ENCODE measurements around the gene NEURL4. TPM values are rescaled to one million over a fixed set of nuclear protein-coding genes. Genes with fewer than 3 reads are reported as not detected.

NEURL4 gene
- total RNA-seq, 1 donor from 2014 or later, result 19.3 TPM

GRCh38 chr17:7281953-7282751, 47.0 kb downstream of the NEURL4 start:
- DNase-seq (ENCODE audit: low read depth), result no peak
- peak overlapping the region; percentile 54 for H3K4me3 ChIP-seq (ENCODE audit: low read depth, low read length)
- no peak for TF ChIP-seq CTCF (conservative IDR thresholded peaks at IDR 0.05; ENCODE audit: low read depth, low read length)

DNA sequence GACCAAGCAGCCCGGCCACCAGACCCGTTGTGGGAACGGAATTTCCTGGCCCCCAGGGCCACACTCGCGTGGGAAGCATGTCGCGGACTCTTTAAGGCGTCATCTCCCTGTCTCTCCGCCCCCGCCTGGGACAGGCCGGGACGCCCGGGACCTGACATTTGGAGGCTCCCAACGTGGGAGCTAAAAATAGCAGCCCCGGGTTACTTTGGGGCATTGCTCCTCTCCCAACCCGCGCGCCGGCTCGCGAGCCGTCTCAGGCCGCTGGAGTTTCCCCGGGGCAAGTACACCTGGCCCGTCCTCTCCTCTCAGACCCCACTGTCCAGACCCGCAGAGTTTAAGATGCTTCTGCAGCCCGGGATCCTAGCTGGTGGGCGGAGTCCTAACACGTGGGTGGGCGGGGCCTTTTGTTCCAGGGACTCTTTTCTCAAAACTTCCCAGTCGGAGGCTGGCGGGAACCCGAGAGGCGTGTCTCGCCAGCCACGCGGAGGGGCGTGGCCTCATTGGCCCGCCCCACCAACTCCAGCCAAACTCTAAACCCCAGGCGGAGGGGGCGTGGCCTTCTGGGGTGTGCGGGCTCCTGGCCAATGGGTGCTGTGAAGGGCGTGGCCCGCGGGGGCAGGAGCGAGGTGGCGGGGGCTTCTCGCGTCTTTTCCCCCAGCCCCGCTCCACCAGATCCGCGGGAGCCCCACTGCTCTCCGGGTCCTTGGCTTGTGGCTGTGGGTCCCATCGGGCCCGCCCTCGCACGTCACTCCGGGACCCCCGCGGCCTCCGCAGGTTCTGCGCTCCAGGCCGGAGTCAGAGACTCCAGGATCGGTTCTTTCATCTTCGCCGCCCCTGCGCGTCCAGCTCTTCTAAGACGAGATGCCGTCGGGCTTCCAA, 47.8 kb downstream of the NEURL4 start, which contains the start of gene SLC2A4:
Gene SLC2A4 (plus strand): TSS at position 645 of the 879 bp plus-strand sequence. CDS start 217 bp downstream, at position 862.
- H3K4me3 ChIP-seq (ENCODE audit: low read depth, low read length), result peak within 1 kb of the TSS; percentile 54
- no peak for DNase-seq (ENCODE audit: low read depth)
- TF ChIP-seq CTCF (conservative IDR thresholded peaks at IDR 0.05; ENCODE audit: low read depth, low read length), result no peak

- peak; percentile 94 for TF ChIP-seq CTCF (conservative IDR thresholded peaks at IDR 0.05; ENCODE audit: low read depth, low read length)
- H3K4me3 ChIP-seq (ENCODE audit: low read depth, low read length), result peak overlapping the region; percentile 54
- no peak for DNase-seq (ENCODE audit: low read depth)
These were observed 48.5 kb downstream of the NEURL4 start for GRCh38 chr17:7280519-7281073.

DNA sequence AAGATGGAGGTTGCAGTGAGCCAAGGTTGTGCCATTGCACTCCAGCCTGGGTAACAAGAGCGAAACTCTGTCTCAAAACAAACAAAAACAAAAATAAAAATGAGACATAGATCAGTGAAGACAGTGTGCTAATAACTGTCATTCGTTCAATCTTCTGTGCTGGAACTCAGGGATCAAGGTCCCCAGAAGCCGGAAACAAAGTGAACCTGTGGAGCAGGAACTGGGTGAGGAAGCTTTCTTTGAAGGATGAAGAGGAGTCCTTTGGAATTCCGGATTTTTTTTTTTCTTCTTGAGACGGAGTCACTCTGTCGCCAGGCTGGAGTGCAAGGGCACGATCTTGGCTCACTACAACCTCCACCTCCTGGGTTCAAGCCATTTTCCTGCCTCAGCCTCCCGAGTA, 49.7 kb downstream of the NEURL4 start:
- DNase-seq (ENCODE audit: low read depth), result no peak
- H3K4me3 ChIP-seq (ENCODE audit: low read depth, low read length), result no peak overlapping the region
- TF ChIP-seq CTCF (conservative IDR thresholded peaks at IDR 0.05; ENCODE audit: low read depth, low read length), result no peak

GRCh38 chr17:7266784-7267183, 62.4 kb downstream of the NEURL4 start:
- DNase-seq (ENCODE audit: low read depth), result no peak
- no peak overlapping the region for H3K4me3 ChIP-seq (ENCODE audit: low read depth, low read length)
- TF ChIP-seq CTCF (conservative IDR thresholded peaks at IDR 0.05; ENCODE audit: low read depth, low read length), result no peak

Other genes starting within 250 kb of the NEURL4 start
- gene CLEC10A, start 249.1 kb downstream of the NEURL4 start, total RNA-seq, result not detected in 2 replicates
- not detected in 2 replicates for gene ASGR2, start 214.5 kb downstream of the NEURL4 start, total RNA-seq
- gene ASGR1, start 150.0 kb downstream of the NEURL4 start, total RNA-seq, result 0.72 and 5.1 TPM in 2 replicates
- gene DLG4, start 109.5 kb downstream of the NEURL4 start, total RNA-seq, result 2.6 and 7.8 TPM in 2 replicates
- 320 and 573 TPM in 2 replicates for gene ACADVL, start 109.4 kb downstream of the NEURL4 start, total RNA-seq
- gene DVL2, start 94.8 kb downstream of the NEURL4 start, total RNA-seq, result 46.5 and 68.0 TPM in 2 replicates
- 27.1 and 42.8 TPM in 2 replicates for gene PHF23, start 89.9 kb downstream of the NEURL4 start, total RNA-seq
- 298 and 570 TPM in 2 replicates for gene GABARAP, start 86.9 kb downstream of the NEURL4 start, total RNA-seq
- 36.4 and 58.5 TPM in 2 replicates for gene CTDNEP1, start 77.6 kb downstream of the NEURL4 start, total RNA-seq
- gene ELP5, start 77.1 kb downstream of the NEURL4 start, total RNA-seq, result 37.0 and 54.8 TPM in 2 replicates
- gene CLDN7, start 66.9 kb downstream of the NEURL4 start, total RNA-seq, result 105 and 200 TPM in 2 replicates
- 0.23 and 0.36 TPM in 2 replicates for gene SLC2A4, start 47.6 kb downstream of the NEURL4 start, total RNA-seq
- gene YBX2, start 34.7 kb downstream of the NEURL4 start, total RNA-seq, result 0.14 and 0.35 TPM in 2 replicates
- 353 and 817 TPM in 2 replicates for gene EIF5A, start 21.7 kb downstream of the NEURL4 start, total RNA-seq
- 91.5 and 104 TPM in 2 replicates for gene GPS2, start 14.0 kb downstream of the NEURL4 start, total RNA-seq
- 0.81 and 1.4 TPM in 2 replicates for gene ACAP1, start 7.2 kb upstream of the NEURL4 start, total RNA-seq
- 9.8 and 12.3 TPM in 2 replicates for gene KCTD11, start 22.8 kb upstream of the NEURL4 start, total RNA-seq
- gene TMEM95, start 25.8 kb upstream of the NEURL4 start, total RNA-seq, result not detected in 2 replicates
- 5.4 and 7.3 TPM in 2 replicates for gene TNK1, start 51.8 kb upstream of the NEURL4 start, total RNA-seq
- gene PLSCR3, start 65.2 kb upstream of the NEURL4 start, total RNA-seq, result 33.0 and 59.0 TPM in 2 replicates
- 134 and 163 TPM in 2 replicates for gene TMEM256, start 74.8 kb upstream of the NEURL4 start, total RNA-seq
- 2.5 and 10.3 TPM in 2 replicates for gene NLGN2, start 78.5 kb upstream of the NEURL4 start, total RNA-seq
- gene SPEM1, start 91.0 kb upstream of the NEURL4 start, total RNA-seq, result not detected in 2 replicates
- gene SPEM2, start 96.3 kb upstream of the NEURL4 start, total RNA-seq, result not detected in 2 replicates
- not detected in 2 replicates for gene SPEM3, start 99.5 kb upstream of the NEURL4 start, total RNA-seq
- gene TMEM102, start 106.1 kb upstream of the NEURL4 start, total RNA-seq, result 24.6 and 25.0 TPM in 2 replicates
- gene FGF11, start 110.2 kb upstream of the NEURL4 start, total RNA-seq, result 0.51 and 11.5 TPM in 2 replicates
- 21.3 and 30.7 TPM in 2 replicates for gene CHRNB1, start 115.7 kb upstream of the NEURL4 start, total RNA-seq
- 17.9 and 24.6 TPM in 2 replicates for gene ZBTB4, start 150.3 kb upstream of the NEURL4 start, total RNA-seq
- gene SLC35G6, start 152.1 kb upstream of the NEURL4 start, total RNA-seq, result not detected in 2 replicates
- 30.3 and 30.5 TPM in 2 replicates for gene POLR2A, start 155.0 kb upstream of the NEURL4 start, total RNA-seq
- gene TNFSF12, start 219.7 kb upstream of the NEURL4 start, total RNA-seq, result 25.2 and 31.8 TPM in 2 replicates
- 5.2 and 6.4 TPM in 2 replicates for gene TNFSF13, start 229.4 kb upstream of the NEURL4 start, total RNA-seq
- gene SENP3, start 232.6 kb upstream of the NEURL4 start, total RNA-seq, result 62.9 and 113 TPM in 2 replicates

Measured in epithelial cell of proximal tubule (primary cell).